Keratinocyte (primary cell): ENCODE measurements around the gene NDUFA13. TPM values are rescaled to one million over a fixed set of nuclear protein-coding genes. Genes with fewer than 3 reads are reported as not detected.

ENCODE experiments used
- DNase-seq: peaks from one replicate; pipeline ENCODE4 v3.0.0-alpha.2; 2011; ENCODE audit warnings: low read depth, missing footprints, low spot score
- FAIRE-seq: peaks from 2 replicates; lab custom pipeline; 2011; peaks lifted over from hg19 to GRCh38; lab: Jason Lieb, UNC
- H2AFZ ChIP-seq: 2 replicates; pipeline ENCODE4 v1.6.0; 2012; ENCODE audit warnings: low read length, control low read depth, inconsistent platforms; ENCODE audit not compliant: control insufficient read depth
- H3K27ac ChIP-seq: 2 replicates; pipeline ENCODE4 v1.5.1; 2011; ENCODE audit warnings: low read length; ENCODE audit not compliant: control insufficient read depth, insufficient read depth
- H3K27me3 ChIP-seq: 3 replicates; pipeline ENCODE4 v1.6.0; 2011; ENCODE audit warnings: low read length; ENCODE audit not compliant: control insufficient read depth, insufficient read depth; ENCODE audit errors: extremely low read depth
- H3K36me3 ChIP-seq, 2 experiments: 2 replicates in 1 of 2; 3 replicates in 1 of 2; pipeline ENCODE4 v1.5.1; 2011; ENCODE audit warnings: low read length in 2 of 2, mild to moderate bottlenecking in 1 of 2; ENCODE audit not compliant: control insufficient read depth in 2 of 2, insufficient read depth in 2 of 2; ENCODE audit errors: extremely low read depth in 1 of 2
- H3K4me1 ChIP-seq: 3 replicates; pipeline ENCODE4 v1.5.1; 2011; ENCODE audit warnings: low read length; ENCODE audit not compliant: control insufficient read depth, insufficient read depth; ENCODE audit errors: extremely low read depth
- H3K4me2 ChIP-seq: 3 replicates; pipeline ENCODE4 v1.6.0; 2011; ENCODE audit warnings: low read depth, low read length; ENCODE audit not compliant: control insufficient read depth, insufficient read depth; ENCODE audit errors: extremely low read depth
- H3K4me3 ChIP-seq, 3 experiments: fragments of 200-600 bp in 1 of 3; sonication (generic) in 1 of 3; 2 replicates in 2 of 3; 3 replicates in 1 of 3; pipeline ENCODE4 v1.5.1; 2011 to 2016; ENCODE audit warnings: low read length in 3 of 3, mild to moderate bottlenecking in 3 of 3, control low read depth in 2 of 3, inconsistent platforms in 1 of 3, low read depth in 1 of 3, mixed read lengths in 1 of 3, mixed run types in 1 of 3, moderate library complexity in 1 of 3; ENCODE audit not compliant: control insufficient read depth in 2 of 3, insufficient read depth in 2 of 3; ENCODE audit errors: extremely low read depth in 1 of 3
- H3K79me2 ChIP-seq: 2 replicates; pipeline ENCODE4 v1.6.0; 2012; ENCODE audit warnings: low read length; ENCODE audit not compliant: control insufficient read depth, insufficient read depth
- H3K9ac ChIP-seq: 3 replicates; pipeline ENCODE4 v1.6.0; 2011; ENCODE audit warnings: low read length; ENCODE audit not compliant: control insufficient read depth, insufficient read depth; ENCODE audit errors: extremely low read depth
- H3K9me1 ChIP-seq: 3 replicates; pipeline ENCODE4 v1.6.0; 2011; ENCODE audit warnings: low read length; ENCODE audit not compliant: control insufficient read depth, insufficient read depth; ENCODE audit errors: extremely low read depth
- H3K9me3 ChIP-seq: 2 replicates; pipeline ENCODE4 v1.5.1; 2012; ENCODE audit warnings: low read depth, low read length; ENCODE audit not compliant: control insufficient read depth
- H4K20me1 ChIP-seq: 3 replicates; pipeline ENCODE4 v1.6.0; 2011; ENCODE audit warnings: low read length; ENCODE audit not compliant: control insufficient read depth, insufficient read depth; ENCODE audit errors: extremely low read depth
- EZH2 ChIP-seq: IDR thresholded peaks from one replicate; pipeline ENCODE4 v1.6.1; 2012; ENCODE audit warnings: inconsistent platforms, mild to moderate bottlenecking, low read length, moderate library complexity
- dilution Hi-C: fragments of 300-500 bp; cut with MboI; formaldehyde crosslinking; loops from one replicate; pipeline ENCODE4 v1.7.0; 2020; ENCODE audit warnings: low sequenced_read_pairs; ENCODE audit not compliant: extremely low pct_ligation_motif_present
- polyA plus RNA-seq, 5 experiments: library from polyadenylated mRNA; depleted of rRNA in 3 of 5; stranded (reverse) in 3 of 5; stranded (forward) in 1 of 5; unstranded in 1 of 5; fragments of >200 nt; gene quantifications; 1 replicate in 1 of 5; 2 replicates in 3 of 5; 3 replicates in 1 of 5; pipeline versions ENCODE4 v1.2.1 to v1.2.3, GENCODE V29; 2011 to 2012; ENCODE audit warnings: missing spikeins in 2 of 5, low read depth in 1 of 5, low replicate concordance in 1 of 5
- TF ChIP-seq, protein P1 (sequence below), 3 experiments: IDR thresholded peaks in 1 of 3; conservative IDR thresholded peaks in 1 of 3; optimal IDR thresholded peaks in 1 of 3; 2 replicates in 2 of 3; 3 replicates in 1 of 3; pipeline versions ENCODE3 to v1.5.1; 2011; ENCODE audit warnings: low read length in 3 of 3, mild to moderate bottlenecking in 3 of 3, moderate library complexity in 2 of 3, control low read depth in 1 of 3, inconsistent platforms in 1 of 3; ENCODE audit not compliant: insufficient read depth in 2 of 3; ENCODE audit errors: extremely low read depth in 1 of 3

NDUFA13 gene
- polyA plus RNA-seq, 1 donor (not counting 4 experiments of a cell fraction or from before 2014, with no cell fraction given) = 343 TPM

DNA sequence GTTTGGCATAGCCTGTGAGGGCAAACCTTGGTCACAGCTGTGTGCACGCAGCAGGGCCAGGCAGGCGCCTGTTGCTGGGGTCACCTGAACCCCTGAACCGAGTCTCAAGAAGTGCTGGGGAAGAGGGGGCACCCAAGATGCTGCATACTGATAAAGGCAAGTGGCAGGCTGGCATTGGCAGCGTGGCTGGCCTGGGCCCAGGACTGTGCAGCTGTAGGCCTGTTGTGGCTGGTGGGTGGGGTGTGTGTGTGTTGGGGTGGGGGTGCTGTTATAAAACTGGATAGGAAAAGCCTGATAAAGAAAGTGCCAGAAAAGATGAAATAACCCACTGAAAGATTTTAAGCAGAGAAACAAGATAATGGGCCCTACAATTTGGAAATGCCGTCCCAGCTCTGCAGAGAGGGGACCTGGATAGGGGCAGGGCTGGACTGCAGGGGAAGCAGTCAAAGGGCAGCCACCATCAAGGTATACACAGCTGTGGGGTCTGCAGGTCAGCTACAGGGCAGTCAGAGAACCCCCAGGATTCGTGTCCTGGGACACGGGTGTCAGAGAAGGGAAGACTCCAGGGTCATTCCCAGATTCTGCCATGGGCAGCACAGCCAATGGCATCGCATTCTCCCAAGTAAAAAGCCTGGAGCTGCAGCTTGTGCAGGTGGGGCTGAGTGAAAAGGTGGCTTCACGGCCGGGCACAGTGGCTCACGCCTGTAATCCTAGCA is 55.2 kb downstream of the NDUFA13 start:
- H4K20me1 ChIP-seq = no peaks in the 10 kb centered on the region
- no peak overlapping the region for H3K4me2 ChIP-seq
- dilution Hi-C loops = no loop called here
- H3K9ac ChIP-seq = no peak overlapping the region
- no peaks in the 10 kb centered on the region for H3K9me1 ChIP-seq
- H3K4me1 ChIP-seq = no peaks in the 10 kb centered on the region
- H3K9me3 ChIP-seq = no peaks in the 10 kb centered on the region
- H3K36me3 ChIP-seq = no peaks in the 10 kb centered on the region
- no peak overlapping the region for H3K4me3 ChIP-seq
- H2AFZ ChIP-seq = no peak overlapping the region
- FAIRE-seq (no peak), DNase-seq (no peak)
- no peak overlapping the region for H3K27ac ChIP-seq
- H3K79me2 ChIP-seq = no peaks in the 10 kb centered on the region
- TF ChIP-seq EZH2 = no peak
- TF ChIP-seq, protein P1, sequence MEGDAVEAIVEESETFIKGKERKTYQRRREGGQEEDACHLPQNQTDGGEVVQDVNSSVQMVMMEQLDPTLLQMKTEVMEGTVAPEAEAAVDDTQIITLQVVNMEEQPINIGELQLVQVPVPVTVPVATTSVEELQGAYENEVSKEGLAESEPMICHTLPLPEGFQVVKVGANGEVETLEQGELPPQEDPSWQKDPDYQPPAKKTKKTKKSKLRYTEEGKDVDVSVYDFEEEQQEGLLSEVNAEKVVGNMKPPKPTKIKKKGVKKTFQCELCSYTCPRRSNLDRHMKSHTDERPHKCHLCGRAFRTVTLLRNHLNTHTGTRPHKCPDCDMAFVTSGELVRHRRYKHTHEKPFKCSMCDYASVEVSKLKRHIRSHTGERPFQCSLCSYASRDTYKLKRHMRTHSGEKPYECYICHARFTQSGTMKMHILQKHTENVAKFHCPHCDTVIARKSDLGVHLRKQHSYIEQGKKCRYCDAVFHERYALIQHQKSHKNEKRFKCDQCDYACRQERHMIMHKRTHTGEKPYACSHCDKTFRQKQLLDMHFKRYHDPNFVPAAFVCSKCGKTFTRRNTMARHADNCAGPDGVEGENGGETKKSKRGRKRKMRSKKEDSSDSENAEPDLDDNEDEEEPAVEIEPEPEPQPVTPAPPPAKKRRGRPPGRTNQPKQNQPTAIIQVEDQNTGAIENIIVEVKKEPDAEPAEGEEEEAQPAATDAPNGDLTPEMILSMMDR (optimal IDR thresholded peaks at IDR 0.05 in 1 of 3, IDR thresholded peaks at IDR 0.05 in 1 of 3, conservative IDR thresholded peaks at IDR 0.05 in 1 of 3; ENCODE audit: extremely low read depth in 1 of 3, insufficient read depth in 2 of 3, low read length in 3 of 3) = no peak
- no peaks in the 10 kb centered on the region for H3K27me3 ChIP-seq

DNA sequence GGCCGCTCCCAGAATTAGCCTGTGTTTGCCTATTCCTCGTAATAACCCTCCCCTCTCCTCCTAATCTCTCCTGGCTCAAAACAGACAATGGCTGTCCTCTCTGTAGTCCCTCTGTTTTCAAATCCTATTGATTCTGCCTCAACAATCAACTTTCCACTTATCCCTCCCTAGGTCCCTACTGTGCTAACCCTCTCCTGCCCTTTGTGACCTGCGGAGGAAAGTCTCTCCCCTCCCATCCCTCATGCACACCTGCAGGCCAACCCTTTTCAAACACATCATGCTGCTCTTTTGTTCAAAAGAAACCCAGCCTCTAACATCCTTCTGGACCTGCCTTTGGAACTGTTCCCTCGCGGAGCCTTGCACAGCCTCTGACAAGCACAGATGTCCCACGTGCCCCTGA is 59.4 kb downstream of the NDUFA13 start:
- H2AFZ ChIP-seq = no peak overlapping the region
- no peaks in the 10 kb centered on the region for H3K4me1 ChIP-seq
- no peaks in the 10 kb centered on the region for H3K79me2 ChIP-seq
- H3K9me1 ChIP-seq = no peaks in the 10 kb centered on the region
- no peak overlapping the region for H3K27ac ChIP-seq
- no peak overlapping the region for H3K4me2 ChIP-seq
- H3K27me3 ChIP-seq = no peaks in the 10 kb centered on the region
- FAIRE-seq = no peak
- H3K9ac ChIP-seq = no peak overlapping the region
- TF ChIP-seq, protein P1 (optimal IDR thresholded peaks at IDR 0.05 in 1 of 3, IDR thresholded peaks at IDR 0.05 in 1 of 3, conservative IDR thresholded peaks at IDR 0.05 in 1 of 3; ENCODE audit: extremely low read depth in 1 of 3, insufficient read depth in 2 of 3, low read length in 3 of 3) = no peak
- no peak for TF ChIP-seq EZH2
- H4K20me1 ChIP-seq = no peaks in the 10 kb centered on the region
- H3K9me3 ChIP-seq = no peaks in the 10 kb centered on the region
- DNase-seq = no peak
- no peak overlapping the region for H3K4me3 ChIP-seq
- dilution Hi-C loops = no loop called here
- H3K36me3 ChIP-seq = no peaks in the 10 kb centered on the region

Other genes starting within 250 kb of the NDUFA13 start
- not detected in 3 replicates for gene TM6SF2, start 242.9 kb upstream of the NDUFA13 start, polyA plus RNA-seq
- 23.3 to 37.4 TPM (median 28.6 TPM) in 3 replicates for gene SUGP1, start 195.7 kb upstream of the NDUFA13 start, polyA plus RNA-seq
- 9.7 to 18.8 TPM (median 10.3 TPM) in 3 replicates for gene MAU2, start 195.4 kb upstream of the NDUFA13 start, polyA plus RNA-seq
- gene GATAD2A, start 110.5 kb upstream of the NDUFA13 start, polyA plus RNA-seq = 14.6 to 81.0 TPM (median 28.4 TPM) in 3 replicates
- gene TSSK6, start 677 bp upstream of the NDUFA13 start, polyA plus RNA-seq = 0.47 to 1.0 TPM (median 0.77 TPM) in 3 replicates
- gene YJEFN3, start 12.7 kb downstream of the NDUFA13 start, polyA plus RNA-seq = 0.56 to 1.4 TPM (median 1.2 TPM) in 3 replicates
- gene CILP2, start 22.0 kb downstream of the NDUFA13 start, polyA plus RNA-seq = 0.07 to 0.21 TPM (median 0.14 TPM) in 3 replicates
- 1.7 to 2.2 TPM (median 2.1 TPM) in 3 replicates for gene PBX4, start 102.5 kb downstream of the NDUFA13 start, polyA plus RNA-seq
- gene LPAR2, start 112.0 kb downstream of the NDUFA13 start, polyA plus RNA-seq = 7.3 to 12.4 TPM (median 10.4 TPM) in 3 replicates
- gene GMIP, start 127.4 kb downstream of the NDUFA13 start, polyA plus RNA-seq = 5.0 to 7.1 TPM (median 5.5 TPM) in 3 replicates
- gene ATP13A1, start 147.5 kb downstream of the NDUFA13 start, polyA plus RNA-seq = 9.8 to 20.5 TPM (median 17.7 TPM) in 3 replicates
- 6.0 to 9.8 TPM (median 8.1 TPM) in 3 replicates for gene ZNF101, start 152.6 kb downstream of the NDUFA13 start, polyA plus RNA-seq
- gene ZNF14, start 216.9 kb downstream of the NDUFA13 start, polyA plus RNA-seq = 1.8 to 2.1 TPM (median 2.1 TPM) in 3 replicates